Peyer's patch (tissue), 4 donors: Measurements from ENCODE around the gene ZNF683. TPM values are rescaled to one million over a fixed set of nuclear protein-coding genes. Genes with fewer than 3 reads are reported as not detected.

ENCODE experiments used
- DNase-seq, 3 donors: peaks; one replicate each; pipeline ENCODE4 v3.0.0-alpha.2; 2017 to 2019
- H3K27ac ChIP-seq, 4 donors: fragments of 200-600 bp; sonication (generic); one replicate each; pipeline ENCODE4 v1.5.1; 2016 to 2019
- H3K27me3 ChIP-seq, 2 donors: fragments of 200-600 bp; sonication (generic); one replicate each; pipeline ENCODE4 v1.5.1; 2019
- H3K36me3 ChIP-seq, 3 donors: fragments of 200-600 bp; sonication (generic); one replicate each; pipeline ENCODE4 v1.5.1; 2016 to 2019
- H3K4me1 ChIP-seq, 4 donors: fragments of 200-600 bp; sonication (generic); one replicate each; pipeline ENCODE4 v1.5.1; 2016 to 2019
- H3K4me3 ChIP-seq, 4 donors: fragments of 200-600 bp; sonication (generic); 1 replicate in 3 of 4; 2 replicates in 1 of 4; pipeline ENCODE4 v1.5.1; 2016 to 2019; ENCODE audit warnings: mild to moderate bottlenecking in 1 of 4
- H3K9me3 ChIP-seq, 4 donors: fragments of 200-600 bp; sonication (generic); one replicate each; pipeline ENCODE4 v1.5.1; 2016 to 2019; ENCODE audit warnings: mild to moderate bottlenecking in 1 of 4
- POLR2A ChIP-seq, 2 donors: fragments of 450-650 bp; IDR thresholded peaks; one replicate each; pipeline ENCODE4 v1.5.1; 2017; ENCODE audit warnings: antibody characterized with exemption in 2 of 2, mild to moderate bottlenecking in 2 of 2, moderate library complexity in 2 of 2
- total RNA-seq, 4 donors: library from RNA; depleted of rRNA; stranded (reverse); fragments of >200 nt; gene quantifications; one replicate each; pipeline ENCODE4 v1.1.0, GENCODE V29; 2016
- TF ChIP-seq, protein P1 (sequence below), 6 experiments: fragments of 450-650 bp in 4 of 6; fragments of 200-600 bp in 2 of 6; sonication (generic) in 1 of 6; IDR thresholded peaks; one replicate each; pipeline ENCODE4 v1.5.1; 2017 to 2019; ENCODE audit warnings: antibody characterized with exemption in 6 of 6, mild to moderate bottlenecking in 3 of 6, moderate library complexity in 1 of 6

ZNF683 gene
- total RNA-seq, 4 donors from 2014 or later = not detected

- Histone ChIP-seq H3K9me3 (no peaks in the 10 kb centered on the region), H3K27me3 (no peaks in the 10 kb centered on the region), H3K4me1 (peaks cover 0 to 24% (median 0%) of the 10 kb centered on the region in 4 donors), H3K27ac (peak overlapping the region in 3 of 4 donors; percentile 51 to 80 (median 79)), H3K36me3 (no peaks in the 10 kb centered on the region), H3K4me3 (peak overlapping the region in 1 of 4 donors; percentile 10)
- TF ChIP-seq POLR2A (IDR thresholded peaks at IDR 0.05) = peak in 1 of 2 donors; percentile 31
- TF ChIP-seq, protein P1, sequence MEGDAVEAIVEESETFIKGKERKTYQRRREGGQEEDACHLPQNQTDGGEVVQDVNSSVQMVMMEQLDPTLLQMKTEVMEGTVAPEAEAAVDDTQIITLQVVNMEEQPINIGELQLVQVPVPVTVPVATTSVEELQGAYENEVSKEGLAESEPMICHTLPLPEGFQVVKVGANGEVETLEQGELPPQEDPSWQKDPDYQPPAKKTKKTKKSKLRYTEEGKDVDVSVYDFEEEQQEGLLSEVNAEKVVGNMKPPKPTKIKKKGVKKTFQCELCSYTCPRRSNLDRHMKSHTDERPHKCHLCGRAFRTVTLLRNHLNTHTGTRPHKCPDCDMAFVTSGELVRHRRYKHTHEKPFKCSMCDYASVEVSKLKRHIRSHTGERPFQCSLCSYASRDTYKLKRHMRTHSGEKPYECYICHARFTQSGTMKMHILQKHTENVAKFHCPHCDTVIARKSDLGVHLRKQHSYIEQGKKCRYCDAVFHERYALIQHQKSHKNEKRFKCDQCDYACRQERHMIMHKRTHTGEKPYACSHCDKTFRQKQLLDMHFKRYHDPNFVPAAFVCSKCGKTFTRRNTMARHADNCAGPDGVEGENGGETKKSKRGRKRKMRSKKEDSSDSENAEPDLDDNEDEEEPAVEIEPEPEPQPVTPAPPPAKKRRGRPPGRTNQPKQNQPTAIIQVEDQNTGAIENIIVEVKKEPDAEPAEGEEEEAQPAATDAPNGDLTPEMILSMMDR (IDR thresholded peaks at IDR 0.05) = no peak
- peak in 2 of 3 donors; percentile 72 to 81 for DNase-seq
These were observed 21.6 kb downstream of the ZNF683 start for GRCh38 chr1:26350701-26351589.

DNA sequence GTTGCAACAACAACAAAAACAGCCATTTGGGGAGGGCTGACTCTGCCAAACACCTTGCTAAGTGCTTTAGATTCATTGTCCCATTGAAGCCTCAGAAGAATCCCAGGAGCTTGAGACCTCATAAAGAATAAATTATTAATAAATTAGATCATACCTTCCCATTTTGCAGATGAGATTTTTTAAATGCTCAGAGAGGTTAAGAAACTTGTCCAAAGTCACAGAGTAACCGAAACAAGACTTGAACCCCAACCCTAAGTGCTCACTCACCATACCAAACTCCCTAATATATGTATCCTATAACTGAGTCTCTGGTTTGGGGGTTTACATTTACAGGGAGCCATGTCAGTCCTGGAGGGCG, 22.2 kb downstream of the ZNF683 start:
- no peaks in the 10 kb centered on the region for H3K36me3 ChIP-seq
- no peak for DNase-seq
- no peak overlapping the region for H3K4me3 ChIP-seq
- peaks cover 0 to 18% (median 0%) of the 10 kb centered on the region in 4 donors for H3K4me1 ChIP-seq
- H3K27ac ChIP-seq = peak overlapping the region in 1 of 4 donors; percentile 80
- no peaks in the 10 kb centered on the region for H3K27me3 ChIP-seq
- no peak for TF ChIP-seq POLR2A (IDR thresholded peaks at IDR 0.05)
- TF ChIP-seq, protein P1 (IDR thresholded peaks at IDR 0.05) = no peak
- H3K9me3 ChIP-seq = no peaks in the 10 kb centered on the region

DNA sequence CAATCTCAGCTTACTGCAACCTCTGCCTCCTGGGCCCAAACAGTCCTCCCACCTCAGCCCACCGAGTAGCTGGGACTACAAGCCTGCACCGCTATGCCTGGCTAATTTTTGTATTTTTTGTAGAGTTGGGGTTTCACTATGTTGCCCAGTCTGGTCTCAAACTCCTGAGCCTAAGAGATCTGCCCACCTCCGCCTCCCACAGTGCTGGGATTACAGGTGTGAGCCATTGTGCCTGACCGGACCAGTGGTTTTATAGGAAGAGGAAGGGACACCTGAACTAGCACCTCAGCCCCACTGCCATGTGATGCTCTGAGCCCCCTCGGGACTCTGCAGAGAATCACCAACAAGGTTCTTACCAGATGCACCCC, 22.7 kb downstream of the ZNF683 start:
- Histone ChIP-seq H3K27ac (no peak overlapping the region), H3K4me3 (no peak overlapping the region), H3K9me3 (no peaks in the 10 kb centered on the region), H3K4me1 (peaks cover 0 to 13% (median 0%) of the 10 kb centered on the region in 4 donors), H3K36me3 (no peaks in the 10 kb centered on the region), H3K27me3 (no peaks in the 10 kb centered on the region)
- TF ChIP-seq POLR2A (IDR thresholded peaks at IDR 0.05) = no peak
- TF ChIP-seq, protein P1 (IDR thresholded peaks at IDR 0.05) = no peak
- no peak for DNase-seq

DNA sequence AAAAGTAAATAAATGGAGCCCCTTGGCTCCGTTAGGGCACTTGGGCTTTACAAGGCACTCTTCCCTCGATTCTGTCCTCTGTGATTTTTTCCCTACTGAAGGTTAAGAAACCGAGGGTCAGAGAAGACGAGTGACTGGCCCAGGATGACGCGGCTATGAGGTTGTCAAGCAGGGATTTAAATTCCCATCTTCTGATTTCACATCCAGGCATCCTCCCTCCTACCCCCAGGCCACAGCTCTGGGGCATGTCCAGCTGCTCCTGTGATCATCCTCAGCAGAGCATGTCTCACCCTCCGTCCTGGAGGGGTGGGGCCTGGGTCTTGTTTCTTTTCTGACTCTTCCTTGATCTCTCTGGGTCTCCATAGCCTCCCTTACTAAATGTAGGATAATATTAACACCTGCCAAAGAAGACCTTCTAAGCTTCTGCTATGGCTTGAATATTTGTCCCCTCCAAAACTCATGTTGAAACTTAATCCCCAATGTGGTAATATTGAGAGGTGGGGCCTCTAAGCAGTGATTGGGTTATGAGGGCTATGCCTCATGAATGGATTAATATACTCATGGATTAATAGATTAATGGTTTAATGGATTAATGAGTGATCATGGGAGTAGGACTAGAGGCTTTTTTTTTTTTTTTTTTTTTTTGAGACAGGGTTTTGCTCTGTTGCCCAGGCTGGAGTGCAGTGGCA, 23.2 kb downstream of the ZNF683 start:
- no peaks in the 10 kb centered on the region for H3K27me3 ChIP-seq
- H3K4me3 ChIP-seq = no peak overlapping the region
- H3K4me1 ChIP-seq = peaks cover 0 to 8% (median 0%) of the 10 kb centered on the region in 4 donors
- TF ChIP-seq, protein P1 (IDR thresholded peaks at IDR 0.05) = no peak
- no peak for TF ChIP-seq POLR2A (IDR thresholded peaks at IDR 0.05)
- DNase-seq = no peak
- no peaks in the 10 kb centered on the region for H3K36me3 ChIP-seq
- no peak overlapping the region for H3K27ac ChIP-seq
- H3K9me3 ChIP-seq = no peaks in the 10 kb centered on the region

GRCh38 chr1:26346274-26347033, 26.1 kb downstream of the ZNF683 start:
- Histone ChIP-seq H3K4me3 (no peak overlapping the region), H3K4me1 (peaks cover 0 to 4% (median 0%) of the 10 kb centered on the region in 4 donors), H3K9me3 (no peaks in the 10 kb centered on the region), H3K27me3 (no peaks in the 10 kb centered on the region), H3K36me3 (no peaks in the 10 kb centered on the region), H3K27ac (no peak overlapping the region)
- DNase-seq = no peak
- TF ChIP-seq, protein P1 (IDR thresholded peaks at IDR 0.05) = no peak
- no peak for TF ChIP-seq POLR2A (IDR thresholded peaks at IDR 0.05)
